K562 (cell line): ENCODE measurements around the gene RASL10B. TPM values are rescaled to one million over a fixed set of nuclear protein-coding genes. Genes with fewer than 3 reads are reported as not detected.

Experiments
- ARID4B ChIP-seq: sonication (generic); formaldehyde crosslinking; IDR thresholded peaks from 2 replicates; pipeline ENCODE4 v1.8.0; 2022; ENCODE audit warnings: mild to moderate bottlenecking, missing genetic modification reagents
- CAMTA2 ChIP-seq: fragments of 250-450 bp; sonication (Bioruptor Pico); conservative IDR thresholded peaks from 2 replicates; pipeline ENCODE4 v1.5.1; 2022
- CREB5 ChIP-seq: fragments of 250-450 bp; sonication (Bioruptor Pico); IDR thresholded peaks from 2 replicates; pipeline ENCODE4 v1.5.0; 2020; ENCODE audit warnings: mild to moderate bottlenecking
- HDAC8 ChIP-seq: fragments of 450-650 bp; IDR thresholded peaks from 2 replicates; pipeline ENCODE4 v1.6.1; 2016; ENCODE audit warnings: mild to moderate bottlenecking, missing genetic modification characterization, moderate library complexity, missing compliant biosample characterization
- HMGN3 ChIP-seq: IDR thresholded peaks from 2 replicates; pipeline ENCODE4 v1.6.1; 2011; ENCODE audit warnings: borderline replicate concordance, low read depth, mild to moderate bottlenecking, mixed read lengths, low read length; ENCODE audit not compliant: insufficient read length; ENCODE audit errors: extremely low read depth
- IRF9 ChIP-seq: fragments of 450-650 bp; IDR thresholded peaks from 2 replicates; pipeline ENCODE4 v1.6.1; 2016; ENCODE audit warnings: missing biosample characterization, missing genetic modification characterization
- MAFK ChIP-seq: IDR thresholded peaks from 2 replicates; pipeline ENCODE4 v1.6.1; 2011; ENCODE audit warnings: low read length, improper control_type of control experiment
- NCOR1 ChIP-seq: fragments of 450-650 bp; IDR thresholded peaks from 2 replicates; pipeline ENCODE4 v1.6.1; 2016; ENCODE audit warnings: mild to moderate bottlenecking, moderate library complexity
- RBM25 ChIP-seq: fragments of 200-400 bp; formaldehyde crosslinking; IDR thresholded peaks from 2 replicates; pipeline ENCODE4 v1.6.1; 2018; ENCODE audit warnings: low read length, low read depth, moderate library complexity; ENCODE audit not compliant: severe bottlenecking
- SMAD2 ChIP-seq: fragments of 150-350 bp; IDR thresholded peaks from 2 replicates; pipeline ENCODE4 v1.6.1; 2014; ENCODE audit warnings: low read depth, mild to moderate bottlenecking, low read length
- XRCC5 ChIP-seq: fragments of 200-400 bp; formaldehyde crosslinking; IDR thresholded peaks from 2 replicates; pipeline ENCODE4 v1.6.1; 2017; ENCODE audit warnings: low read depth, mild to moderate bottlenecking, low read length
- ZBTB49 ChIP-seq: sonication (generic); formaldehyde crosslinking; IDR thresholded peaks from 2 replicates; pipeline ENCODE4 v1.8.0; 2022; ENCODE audit warnings: missing genetic modification reagents, mild to moderate bottlenecking, borderline replicate concordance
- ZNF12 ChIP-seq: sonication (generic); formaldehyde crosslinking; IDR thresholded peaks from 2 replicates; pipeline ENCODE4 v1.4.0; 2020; ENCODE audit warnings: mild to moderate bottlenecking, missing genetic modification reagents
- ZNF165 ChIP-seq: fragments of 250-450 bp; sonication (Bioruptor Pico); IDR thresholded peaks from 2 replicates; pipeline ENCODE4 v1.4.0; 2020; ENCODE audit warnings: borderline replicate concordance
- ZNF395 ChIP-seq: fragments of 200-800 bp; sonication (Bioruptor generic); IDR thresholded peaks from 2 replicates; pipeline ENCODE4 v1.6.1; 2017; ENCODE audit warnings: missing genetic modification characterization, missing compliant biosample characterization
- ZSCAN29 ChIP-seq: fragments of 450-650 bp; IDR thresholded peaks from 2 replicates; pipeline ENCODE4 v1.6.1; 2017
- polyA plus RNA-seq, 8 experiments: library from polyadenylated mRNA; depleted of rRNA in 4 of 8; stranded (reverse) in 5 of 8; unstranded in 3 of 8; fragments of >200 nt; fragmentation: Nextera tagmentation in 2 of 8; fragmentation: Illumina TruSeq in 1 of 8; extraction: Ambion mirVana in 2 of 8; extraction: Trizol in 1 of 8; gene quantifications; 2 replicates each; pipeline versions ENCODE4 v1.2.1 to v1.2.3, GENCODE V29; 2011 to 2014; ENCODE audit warnings: inconsistent platforms in 1 of 8, missing spikeins in 1 of 8
- total RNA-seq, 7 experiments: library from RNA; depleted of rRNA in 6 of 7; stranded (reverse); fragments of >200 nt in 6 of 7; fragmentation: Illumina TruSeq in 2 of 7; extraction: Trizol in 2 of 7; gene quantifications; 2 replicates each; pipeline versions ENCODE4 v1.2.1 to v1.2.3, GENCODE V29; 2011 to 2021; ENCODE audit warnings: low replicate concordance in 1 of 7

The RASL10B gene
- total and polyA plus RNA-seq, 9 of the 15 experiments (the other 6 are each of a cell fraction or from before 2014, with no cell fraction given), result 0.04 to 0.31 (median 0.14) TPM; not detected in 2

GRCh38 chr17:35764123-35764991 lies 32.9 kb downstream of the RASL10B start (continued):
- no peak for TF ChIP-seq MAFK
- TF ChIP-seq ZNF395 (CRISPR knock-in tag), result no peak
- TF ChIP-seq ARID4B (CRISPR knock-in tag), result no peak
- no peak for TF ChIP-seq CREB5 (CRISPR knock-in tag)
- 0 out of 2 replicates have a peak, but pooled peaks have one; percentile 57 for TF ChIP-seq HDAC8 (tag)
- TF ChIP-seq SMAD2, result no peak
- TF ChIP-seq IRF9 (tag), result no peak
- TF ChIP-seq ZSCAN29, result no peak
- no peak for TF ChIP-seq CAMTA2 (CRISPR knock-in tag)
- peak; percentile 61 for TF ChIP-seq RBM25
- TF ChIP-seq HMGN3, result peak; percentile 66
- TF ChIP-seq ZNF12 (CRISPR knock-in tag), result no peak
- TF ChIP-seq ZNF165 (CRISPR knock-in tag), result no peak
- no peak for TF ChIP-seq NCOR1
- peak; percentile 69 for TF ChIP-seq XRCC5
- TF ChIP-seq ZBTB49, result no peak
